Measurements from ENCODE around the gene NFATC1.

NFATC1 gene

GRCh38 chr18:79507546-79508480 is 112.1 kb downstream of the NFATC1 start:
- DNase-seq (ENCODE audit: low read depth): peak; percentile 51

GRCh38 chr18:79508565-79509535 is 113.1 kb downstream of the NFATC1 start:
- no peak for DNase-seq (ENCODE audit: low read depth)

- no peak for DNase-seq (ENCODE audit: low read depth)
These were observed 113.8 kb downstream of the NFATC1 start for GRCh38 chr18:79509536-79509930.

DNA sequence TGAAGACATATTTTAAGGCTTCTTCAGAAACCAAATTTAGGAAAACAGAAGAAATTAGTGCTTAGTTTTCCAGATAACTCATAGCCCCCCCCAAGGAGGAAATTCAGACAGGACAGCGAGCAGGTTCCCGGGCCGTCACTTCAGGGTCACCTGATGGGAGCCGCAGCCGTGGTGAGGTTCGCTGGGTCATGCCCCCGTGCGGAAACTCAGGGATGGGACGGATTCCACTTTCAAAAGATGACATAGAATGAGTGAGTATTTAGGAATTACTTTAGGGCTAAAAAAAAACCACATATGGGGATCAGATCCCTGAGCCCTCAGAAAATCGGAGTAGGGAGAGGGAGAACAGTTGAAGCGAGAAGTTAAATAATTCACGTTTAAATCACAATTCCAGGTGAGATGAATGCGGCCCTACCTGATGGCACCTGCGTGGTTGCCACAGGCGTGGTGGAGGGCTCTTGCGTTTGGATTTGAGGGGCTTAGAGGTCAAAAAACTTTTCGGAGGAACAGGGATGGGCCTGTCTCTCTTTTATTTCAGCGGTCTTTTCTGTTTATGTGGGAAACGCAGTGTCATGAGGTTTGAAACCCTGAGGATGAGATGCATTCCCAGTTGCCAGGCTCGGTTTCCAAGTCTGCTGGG is 114.4 kb downstream of the NFATC1 start:
- no peak for DNase-seq (ENCODE audit: low read depth)

DNA sequence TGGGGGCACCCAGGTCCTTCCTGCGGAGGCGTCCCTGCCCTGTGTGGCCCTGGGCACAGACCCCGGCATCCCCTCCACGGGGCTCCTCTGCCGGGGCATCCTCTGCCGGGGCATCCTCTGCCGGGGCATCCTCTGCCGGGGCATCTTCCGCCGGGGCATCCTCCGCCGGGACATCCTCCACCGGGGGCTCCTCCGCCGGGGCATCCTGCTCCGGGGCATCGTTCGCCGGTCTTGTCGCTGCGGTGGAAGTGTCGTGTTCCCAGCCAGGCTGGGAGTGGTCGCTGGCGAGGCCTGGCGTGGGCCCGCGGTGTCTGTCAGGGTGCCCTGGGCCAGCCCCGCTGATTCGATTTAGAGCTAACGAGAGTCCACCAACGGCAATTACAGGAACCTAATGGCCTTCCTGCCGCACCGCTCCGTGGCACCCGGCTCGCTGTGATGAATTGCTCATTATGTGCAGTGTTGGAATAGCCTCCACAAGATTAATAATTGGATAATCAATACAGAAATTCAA is 115.1 kb downstream of the NFATC1 start:
- DNase-seq (ENCODE audit: low read depth): no peak

DNA sequence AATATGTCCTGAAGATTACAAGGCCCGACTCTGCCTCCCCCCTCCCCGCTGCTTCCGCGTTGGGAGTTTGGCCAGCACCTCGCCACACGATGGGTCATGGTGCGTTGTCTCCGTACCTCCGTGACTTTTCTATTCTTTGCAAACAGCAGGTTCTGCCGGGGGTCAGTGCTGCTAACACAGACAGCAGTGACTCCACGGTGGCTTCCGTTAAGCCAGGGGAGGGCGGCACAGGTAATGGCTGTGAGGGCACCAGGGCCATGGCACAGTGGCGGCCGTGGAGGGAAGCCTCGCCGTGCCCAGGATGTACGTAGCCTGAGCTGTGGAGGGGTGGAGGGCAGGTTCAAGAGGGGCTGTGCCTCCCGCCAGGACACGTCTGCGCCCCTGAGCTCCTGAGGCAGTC is 115.5 kb downstream of the NFATC1 start:
- no peak for DNase-seq (ENCODE audit: low read depth)

GRCh38 chr18:79511671-79512301 is 116.1 kb downstream of the NFATC1 start:
- DNase-seq (ENCODE audit: low read depth): no peak

- DNase-seq (ENCODE audit: low read depth): no peak
These were observed 117.0 kb downstream of the NFATC1 start for GRCh38 chr18:79512461-79513380.

DNA sequence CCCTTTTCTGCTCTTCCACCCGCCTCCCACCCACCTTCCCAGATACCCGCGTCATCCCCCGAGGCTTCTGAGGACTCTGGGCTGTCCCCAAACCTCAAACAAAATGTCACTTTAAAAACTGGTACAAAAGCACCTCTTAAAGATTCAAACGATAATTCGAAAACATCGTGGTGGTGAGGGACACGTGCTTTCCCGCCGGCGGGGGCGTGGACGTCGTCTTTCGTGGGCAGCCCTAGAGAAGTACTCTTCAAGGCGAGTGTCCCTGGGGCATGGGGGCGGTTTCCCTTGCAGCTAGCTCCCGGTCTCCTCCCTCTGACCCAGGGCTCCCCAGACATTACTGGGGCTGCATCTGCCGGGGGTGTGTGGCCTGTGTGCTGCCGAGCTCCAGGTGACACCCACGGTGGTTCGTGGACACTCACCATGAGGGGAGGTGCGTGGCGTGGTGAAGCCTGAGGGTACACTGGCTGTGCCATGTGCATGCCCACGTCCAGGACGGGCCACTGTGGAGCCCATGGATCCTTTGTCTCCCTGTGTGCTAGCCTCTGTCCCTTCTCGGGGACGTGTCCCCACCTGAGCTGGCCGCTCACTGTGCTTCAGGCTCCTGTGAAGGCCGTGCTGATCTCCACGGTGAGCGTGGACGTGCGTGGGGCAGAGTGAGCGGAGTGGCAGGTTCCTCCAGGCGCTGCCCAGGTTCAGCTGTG is 117.8 kb downstream of the NFATC1 start:
- no peak for DNase-seq (ENCODE audit: low read depth)

DNA sequence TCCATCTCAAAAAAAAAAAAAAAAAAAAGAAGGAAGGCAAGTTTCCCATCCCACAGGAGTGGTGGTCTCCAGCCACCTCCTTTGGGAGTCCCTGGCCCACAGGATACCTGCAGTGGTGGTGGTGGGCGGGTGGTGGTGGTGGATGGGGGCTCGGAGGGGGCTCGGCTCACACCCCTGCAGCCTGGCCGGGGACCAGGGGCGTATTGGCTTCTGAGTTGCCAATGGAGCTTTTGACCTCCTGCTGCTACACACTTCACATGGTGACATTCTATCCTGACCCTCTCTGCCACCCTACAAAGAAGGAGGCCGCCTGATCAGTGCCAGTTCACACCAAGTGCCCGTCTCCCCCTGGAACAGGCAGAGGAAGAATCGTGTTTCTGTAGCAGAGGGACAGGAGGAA is 119.6 kb downstream of the NFATC1 start:
- no peak for DNase-seq (ENCODE audit: low read depth)

DNA sequence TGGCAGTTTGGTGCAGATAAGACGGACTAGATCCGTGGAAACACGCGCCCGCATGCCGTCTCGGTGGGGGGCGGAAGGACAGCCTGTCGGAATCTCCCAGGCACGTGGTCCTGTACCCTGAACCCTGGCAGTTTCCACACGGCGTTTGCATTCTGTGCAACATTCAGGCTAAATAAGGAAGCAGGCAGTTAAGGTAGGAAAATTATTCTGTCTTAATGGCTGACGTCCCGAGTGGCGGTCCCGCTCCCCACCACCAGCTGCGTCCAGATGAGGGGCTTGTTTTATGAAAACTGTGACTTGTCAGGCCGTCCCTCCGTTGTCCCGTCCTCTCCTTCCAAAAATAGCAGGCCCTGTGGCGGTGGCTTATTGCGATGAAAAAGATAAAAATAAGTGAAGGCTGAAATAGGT is 120.2 kb downstream of the NFATC1 start:
- no peak for DNase-seq (ENCODE audit: low read depth)

GRCh38 chr18:79516441-79516931 is 120.8 kb downstream of the NFATC1 start:
- DNase-seq (ENCODE audit: low read depth): no peak

DNA sequence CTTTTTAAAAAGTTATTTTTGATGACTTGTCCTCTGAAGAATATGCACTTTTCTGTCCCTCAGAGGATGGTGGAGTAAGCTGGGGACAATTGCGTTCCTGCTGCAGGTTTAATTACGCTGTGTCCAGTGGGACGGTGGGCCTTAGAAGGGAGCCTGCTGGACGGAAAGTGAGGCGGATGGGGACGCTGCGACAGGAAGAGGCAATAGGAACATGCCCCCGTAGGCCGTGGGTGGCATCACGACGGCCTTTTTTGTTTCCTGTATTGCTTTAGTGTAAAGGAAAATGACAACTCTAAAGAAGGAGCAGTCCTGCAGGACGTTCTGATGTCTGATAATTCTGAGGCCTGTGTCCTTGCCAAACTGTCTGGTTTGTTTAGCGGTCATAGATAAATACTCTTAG is 121.6 kb downstream of the NFATC1 start:
- no peak for DNase-seq (ENCODE audit: low read depth)

DNA sequence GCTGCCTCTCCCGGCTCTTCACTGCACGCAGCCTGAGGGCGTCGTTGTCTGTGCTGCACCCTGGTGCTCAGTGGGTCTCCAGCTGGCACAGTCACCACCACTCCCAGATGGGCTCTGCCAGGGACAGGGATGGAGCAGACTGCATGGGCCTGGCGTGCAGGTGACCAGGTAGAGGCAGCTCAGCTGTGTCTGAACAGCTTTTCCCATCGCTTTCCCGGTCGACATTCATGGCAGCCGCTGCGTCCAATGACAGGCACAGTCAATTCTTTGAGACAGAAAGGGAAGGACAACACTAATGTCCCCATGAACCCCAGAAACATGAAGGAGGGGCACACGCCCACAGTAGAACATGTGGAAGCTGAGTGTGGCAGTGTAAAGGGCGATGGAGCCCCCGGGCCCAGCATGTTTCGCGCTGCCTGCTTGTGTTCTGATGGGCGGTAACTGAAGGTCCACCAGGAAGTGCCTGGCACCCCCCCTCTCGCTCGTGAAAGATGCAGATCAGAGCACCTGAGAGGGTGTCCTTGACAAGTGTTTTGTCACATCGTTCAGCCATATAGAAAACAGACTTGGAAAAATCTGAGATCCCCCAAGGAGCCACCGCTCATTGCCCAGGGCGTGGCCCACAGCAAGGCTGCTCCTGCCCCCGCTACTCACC is 122.4 kb downstream of the NFATC1 start:
- no peak for DNase-seq (ENCODE audit: low read depth)

- DNase-seq (ENCODE audit: low read depth): no peak
These were observed 123.0 kb downstream of the NFATC1 start for GRCh38 chr18:79518683-79519128.

DNA sequence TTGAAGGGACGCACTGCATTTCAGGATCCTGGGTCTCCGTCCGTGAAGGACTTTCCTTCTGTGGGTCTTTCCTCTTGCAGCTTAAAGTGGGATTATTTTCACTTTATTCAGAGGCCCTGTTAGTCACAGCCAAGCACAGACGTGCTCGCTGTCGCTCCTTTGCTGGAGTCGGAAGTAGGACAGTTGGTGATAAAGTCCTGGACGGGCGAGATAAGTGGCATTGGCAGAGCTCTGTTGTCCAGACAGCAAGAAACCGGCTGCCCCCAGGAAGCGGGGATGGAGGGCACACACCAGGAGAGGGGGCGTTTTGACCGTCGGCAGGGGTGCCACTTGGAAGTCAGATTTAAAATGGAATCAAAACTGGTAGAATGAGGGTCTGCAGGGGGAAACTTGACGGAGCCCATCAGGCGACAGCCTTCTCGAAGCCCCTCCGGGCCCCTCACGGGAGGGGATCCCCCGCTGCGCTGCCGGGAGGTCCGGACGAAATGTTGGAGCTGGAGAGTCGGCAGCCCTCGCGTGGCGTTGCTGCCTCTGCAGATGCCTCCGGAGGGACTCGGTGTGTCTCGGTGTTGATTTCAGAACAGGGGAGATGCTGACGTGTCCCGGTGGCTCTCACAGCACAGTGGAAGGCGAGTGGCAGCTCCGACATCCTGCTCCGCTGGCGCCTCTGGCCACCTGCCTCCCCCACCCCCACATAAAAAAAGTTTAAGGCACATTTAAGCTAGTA is 124.2 kb downstream of the NFATC1 start:
- DNase-seq (ENCODE audit: low read depth): no peak

- no peak for DNase-seq (ENCODE audit: low read depth)
These were observed 125.0 kb downstream of the NFATC1 start for GRCh38 chr18:79520478-79521390.
